Neural progenitor cell (in vitro differentiated cells): ENCODE data around the gene NRTN.
"Not testable (repeated sequence)": the region's sequence is repeated elsewhere in the genome, so short reads cannot be mapped to it uniquely, and the experiment has no call there.

Experiments
- EZH2 ChIP-seq: fragments of 200-600 bp; sonication (generic); IDR thresholded peaks from 2 replicates; pipeline ENCODE4 v1.6.1; 2017; ENCODE audit warnings: antibody characterized with exemption, mild to moderate bottlenecking, moderate library complexity
- EZH2phosphoT487 ChIP-seq: fragments of 200-600 bp; sonication (generic); IDR thresholded peaks from 2 replicates; pipeline ENCODE4 v1.6.1; 2017; ENCODE audit warnings: antibody characterized with exemption
- TF ChIP-seq, protein P1 (sequence below): fragments of 200-600 bp; sonication (generic); IDR thresholded peaks from 2 replicates; pipeline ENCODE4 v1.5.1; 2017; ENCODE audit warnings: antibody characterized with exemption, mild to moderate bottlenecking

DNA sequence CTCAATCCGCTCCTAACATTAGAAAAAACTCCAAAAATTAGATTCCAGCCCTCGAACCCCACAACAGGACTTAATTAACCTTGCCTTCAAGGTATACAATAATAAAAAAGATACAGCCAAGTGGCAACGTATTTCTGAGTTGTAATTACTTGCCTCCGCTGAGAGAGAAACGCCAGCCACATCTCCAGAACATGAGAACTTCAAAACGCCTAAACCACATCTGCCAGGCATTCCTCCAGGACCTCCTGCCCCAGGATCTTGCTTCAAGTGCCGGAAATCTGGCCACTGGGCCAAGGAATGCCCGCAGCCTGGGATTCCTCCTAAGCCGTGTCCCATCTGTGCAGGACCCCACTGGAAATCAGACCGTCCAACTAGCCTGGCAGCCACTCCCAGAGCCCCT lies 49.3 kb downstream of the NRTN start:
- TF ChIP-seq, protein P1, sequence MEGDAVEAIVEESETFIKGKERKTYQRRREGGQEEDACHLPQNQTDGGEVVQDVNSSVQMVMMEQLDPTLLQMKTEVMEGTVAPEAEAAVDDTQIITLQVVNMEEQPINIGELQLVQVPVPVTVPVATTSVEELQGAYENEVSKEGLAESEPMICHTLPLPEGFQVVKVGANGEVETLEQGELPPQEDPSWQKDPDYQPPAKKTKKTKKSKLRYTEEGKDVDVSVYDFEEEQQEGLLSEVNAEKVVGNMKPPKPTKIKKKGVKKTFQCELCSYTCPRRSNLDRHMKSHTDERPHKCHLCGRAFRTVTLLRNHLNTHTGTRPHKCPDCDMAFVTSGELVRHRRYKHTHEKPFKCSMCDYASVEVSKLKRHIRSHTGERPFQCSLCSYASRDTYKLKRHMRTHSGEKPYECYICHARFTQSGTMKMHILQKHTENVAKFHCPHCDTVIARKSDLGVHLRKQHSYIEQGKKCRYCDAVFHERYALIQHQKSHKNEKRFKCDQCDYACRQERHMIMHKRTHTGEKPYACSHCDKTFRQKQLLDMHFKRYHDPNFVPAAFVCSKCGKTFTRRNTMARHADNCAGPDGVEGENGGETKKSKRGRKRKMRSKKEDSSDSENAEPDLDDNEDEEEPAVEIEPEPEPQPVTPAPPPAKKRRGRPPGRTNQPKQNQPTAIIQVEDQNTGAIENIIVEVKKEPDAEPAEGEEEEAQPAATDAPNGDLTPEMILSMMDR: not testable (repeated sequence)
- TF ChIP-seq EZH2, EZH2phosphoT487: not testable (repeated sequence)
